ENCODE data around the gene NFKBIL1. TPM values are rescaled to one million over a fixed set of nuclear protein-coding genes. Genes with fewer than 3 reads are reported as not detected.
"Not testable (repeated sequence)": the region's sequence is repeated elsewhere in the genome, so short reads cannot be mapped to it uniquely, and the experiment has no call there.

Gene NFKBIL1
- total RNA-seq, 2 donors from 2014 or later: 5.6 to 27.0 TPM

GRCh38 chr6:31551371-31551770 lies 4.0 kb downstream of the NFKBIL1 start:
- H3K27ac ChIP-seq; intact Hi-C loops (cut with DNase I); H3K36me3 ChIP-seq (replicated peaks in 1 of 2; ENCODE audit: insufficient read depth in 1 of 2, low read depth in 2 of 2); H3K9me3 ChIP-seq; ATAC-seq; H3K4me3 ChIP-seq; H3K27me3 ChIP-seq: not testable (repeated sequence)
- peaks cover 29% of the 10 kb centered on the region for H3K4me1 ChIP-seq
- WGBS, 2 donors: 43 to 54% methylated on average over 5 of the region's 5 CpGs
- peak in 4 of 7 experiments; percentile 15 to 53 (median 36) for TF ChIP-seq CTCF (IDR thresholded peaks at IDR 0.05)
- peak in 3 of 4 donors; percentile 54 to 70 (median 66) for DNase-seq

GRCh38 chr6:31556307-31556706 lies 8.9 kb downstream of the NFKBIL1 start:
- ATAC-seq (no peak), DNase-seq (no peak)
- intact Hi-C loops (cut with DNase I): no loop called here
- Histone ChIP-seq H3K9me3 (no peaks in the 10 kb centered on the region), H3K27me3 (no peaks in the 10 kb centered on the region), H3K4me3 (no peak overlapping the region), H3K4me1 (peaks cover 13% of the 10 kb centered on the region), H3K36me3 (replicated peaks in 1 of 2; ENCODE audit: insufficient read depth in 1 of 2, low read depth in 2 of 2) (peaks cover 10 to 11% of the 10 kb centered on the region in 2 donors), H3K27ac (no peak overlapping the region)
- WGBS, 2 donors: 66 to 78% methylated on average over 3 of the region's 3 CpGs
- TF ChIP-seq POLR2A (IDR thresholded peaks at IDR 0.05) (no peak), CTCF (IDR thresholded peaks at IDR 0.05) (no peak)

GRCh38 chr6:31557443-31558317 lies 10.3 kb downstream of the NFKBIL1 start:
- Histone ChIP-seq H3K27ac (no peak overlapping the region), H3K27me3 (no peaks in the 10 kb centered on the region), H3K4me1 (peaks cover 13% of the 10 kb centered on the region), H3K36me3 (replicated peaks in 1 of 2; ENCODE audit: insufficient read depth in 1 of 2, low read depth in 2 of 2) (peaks cover 10 to 11% of the 10 kb centered on the region in 2 donors), H3K4me3 (no peak overlapping the region), H3K9me3 (no peaks in the 10 kb centered on the region)
- WGBS, 2 donors: 72 to 89% methylated on average over 20 to 24 of the region's 24 CpGs
- intact Hi-C loops (cut with DNase I): no loop called here
- TF ChIP-seq CTCF (IDR thresholded peaks at IDR 0.05) (no peak), POLR2A (IDR thresholded peaks at IDR 0.05) (no peak)
- DNase-seq: no peak
- ATAC-seq: no peak

GRCh38 chr6:31558318-31558625 lies 10.9 kb downstream of the NFKBIL1 start:
- peaks cover 9% of the 10 kb centered on the region for H3K4me1 ChIP-seq
- 80 to 84% methylated on average over 4 to 8 of the region's 8 CpGs for WGBS, 2 donors
- H3K27ac ChIP-seq: no peak overlapping the region
- no peak for ATAC-seq
- H3K36me3 ChIP-seq (replicated peaks in 1 of 2; ENCODE audit: insufficient read depth in 1 of 2, low read depth in 2 of 2): peaks cover 10 to 11% of the 10 kb centered on the region in 2 donors
- H3K27me3 ChIP-seq: no peaks in the 10 kb centered on the region
- TF ChIP-seq POLR2A (IDR thresholded peaks at IDR 0.05) (no peak), CTCF (IDR thresholded peaks at IDR 0.05) (no peak)
- intact Hi-C loops (cut with DNase I): no loop called here
- no peak overlapping the region for H3K4me3 ChIP-seq
- no peak for DNase-seq
- H3K9me3 ChIP-seq: no peaks in the 10 kb centered on the region

Measured in body of pancreas (tissue), 4 donors.